Left colon (tissue), 2 donors: Measurements from ENCODE around the gene DIPK1B. TPM values are rescaled to one million over a fixed set of nuclear protein-coding genes. Genes with fewer than 3 reads are reported as not detected.

ENCODE experiments used
- ATAC-seq: fragments of 200-7000 bp; cut with Tn5 transposase; one replicate; pipeline ENCODE4 v1.9.1; 2020; ENCODE audit warnings: mild to moderate bottlenecking, moderate library complexity
- DNase-seq, 2 donors: peaks; one replicate each; pipeline ENCODE4 v3.0.0-alpha.2; 2020
- intact Hi-C, 2 donors: fragments of 100-400 bp; cut with DNase I in 1 of 2; cut with micrococcal nuclease in 1 of 2; formaldehyde crosslinking; loops; one replicate each; pipeline versions ENCODE4 v1.11.2 to v1.14.0; 2022; cut with DNase I, micrococcal nuclease
- total RNA-seq, 2 donors: library from RNA; stranded (reverse); fragmentation: NEBNext Ultra II Directional; extraction: Animal tissue kit (Norgen Biotek cat#: 25700); gene quantifications; one replicate each; pipeline ENCODE4 v1.2.1, GENCODE V29; 2021
- donor health status: DM: no; HTN: no; CAD: no.
- donor health status: DM: yes; HTN: yes; CAD: no.

DIPK1B gene
- total RNA-seq, 2 donors from 2014 or later, result 1.3 to 2.1 TPM

GRCh38 chr9:136725612-136726011, 13.2 kb downstream of the DIPK1B start:
- DNase-seq (no peak), ATAC-seq (no peak)
- intact Hi-C loops, result no loop called here

GRCh38 chr9:136726118-136726517, 13.7 kb downstream of the DIPK1B start:
- no peak for ATAC-seq
- DNase-seq, result no peak
- intact Hi-C loops, result no loop called here

GRCh38 chr9:136726631-136727191, 14.3 kb downstream of the DIPK1B start:
- intact Hi-C loops, result no loop called here
- ATAC-seq (peak; percentile 47), DNase-seq (peak in 1 of 2 donors; percentile 55)

GRCh38 chr9:136728080-136728547, 15.7 kb downstream of the DIPK1B start:
- peak; percentile 81 to 94 for DNase-seq
- peak; percentile 69 for ATAC-seq
- intact Hi-C loops, result no loop called here

GRCh38 chr9:136728548-136729123, 16.3 kb downstream of the DIPK1B start:
- intact Hi-C loops, result no loop called here
- ATAC-seq, result peak; percentile 45
- peak in 1 of 2 donors; percentile 47 for DNase-seq

- DNase-seq (no peak), ATAC-seq (peak; percentile 11)
- intact Hi-C loops, result no loop called here
Observed at GRCh38 chr9:136729144-136729543, 16.8 kb downstream of the DIPK1B start.

GRCh38 chr9:136729926-136730325, 17.6 kb downstream of the DIPK1B start:
- ATAC-seq, result no peak
- intact Hi-C loops, result no loop called here
- DNase-seq, result no peak

- intact Hi-C loops, result no loop called here
- DNase-seq (no peak), ATAC-seq (no peak)
Observed at GRCh38 chr9:136732444-136733178, 20.2 kb downstream of the DIPK1B start.

GRCh38 chr9:136733611-136734010, 21.2 kb downstream of the DIPK1B start:
- intact Hi-C loops, result no loop called here
- DNase-seq (no peak), ATAC-seq (no peak)

- no peak for ATAC-seq
- intact Hi-C loops, result no loop called here
- no peak for DNase-seq
Observed at GRCh38 chr9:136734837-136735496, 22.6 kb downstream of the DIPK1B start.

GRCh38 chr9:136735812-136736480, 23.6 kb downstream of the DIPK1B start:
- DNase-seq (no peak), ATAC-seq (no peak)
- intact Hi-C loops, result no loop called here

- intact Hi-C loops, result no loop called here
- no peak for ATAC-seq
- DNase-seq, result no peak
Observed at GRCh38 chr9:136738960-136739359, 26.6 kb downstream of the DIPK1B start.

GRCh38 chr9:136739509-136739908, 27.1 kb downstream of the DIPK1B start:
- intact Hi-C loops, result no loop called here
- DNase-seq (no peak), ATAC-seq (no peak)

- ATAC-seq (no peak), DNase-seq (no peak)
- intact Hi-C loops, result no loop called here
Observed at GRCh38 chr9:136740069-136740468, 27.7 kb downstream of the DIPK1B start.

- ATAC-seq, result no peak
- intact Hi-C loops, result no loop called here
- no peak for DNase-seq
Observed at GRCh38 chr9:136740491-136740890, 28.1 kb downstream of the DIPK1B start.

- peak; percentile 25 for ATAC-seq
- DNase-seq, result no peak
- intact Hi-C loops, result no loop called here
Observed at GRCh38 chr9:136740971-136741882, 28.9 kb downstream of the DIPK1B start.

GRCh38 chr9:136741883-136742571, 29.7 kb downstream of the DIPK1B start:
- ATAC-seq (peak; percentile 45), DNase-seq (no peak)
- intact Hi-C loops, result no loop called here
